Brain microvascular endothelial cell (primary cell): ENCODE measurements around the gene OSBP2.

Experiments used
- DNase-seq: peaks from one replicate; pipeline ENCODE4 v3.0.0-alpha.2; 2020
- H3K27ac ChIP-seq: fragments of 250-450 bp; sonication (Bioruptor Pico); 2 replicates; pipeline ENCODE4 v1.5.1; 2020; ENCODE audit warnings: mild to moderate bottlenecking, moderate library complexity
- H3K27me3 ChIP-seq: fragments of 250-450 bp; sonication (Bioruptor Pico); replicated peaks from 2 replicates; pipeline ENCODE4 v1.5.1; 2020; ENCODE audit warnings: mild to moderate bottlenecking
- H3K36me3 ChIP-seq: fragments of 250-450 bp; sonication (Bioruptor Pico); replicated peaks from 2 replicates; pipeline ENCODE4 v1.5.1; 2020; ENCODE audit warnings: mild to moderate bottlenecking
- H3K4me3 ChIP-seq: 2 replicates; pipeline ENCODE4 v1.5.1; 2011; ENCODE audit warnings: low read depth, mild to moderate bottlenecking, control low read depth, low read length, moderate library complexity
- in situ Hi-C: cut with HindIII; loops from 2 replicates; pipeline ENCODE4 v1.10.0; 2017; ENCODE audit warnings: low sequenced_read_pairs, low pct_ligation_motif_present
- TF ChIP-seq, protein P1 (sequence below): IDR thresholded peaks from 2 replicates; pipeline ENCODE4 v1.5.1; 2011; ENCODE audit warnings: low read depth, mild to moderate bottlenecking, moderate library complexity, low read length, control low read depth, inconsistent platforms; ENCODE audit errors: missing control alignments

OSBP2 gene

GRCh38 chr22:30744224-30744623 lies 49.5 kb downstream of the OSBP2 start:
- in situ Hi-C loops: no loop called here
- no peak for DNase-seq
- Histone ChIP-seq H3K4me3 (no peak overlapping the region), H3K27me3 (no peaks in the 10 kb centered on the region), H3K36me3 (no peaks in the 10 kb centered on the region), H3K27ac (no peak overlapping the region)
- TF ChIP-seq, protein P1, sequence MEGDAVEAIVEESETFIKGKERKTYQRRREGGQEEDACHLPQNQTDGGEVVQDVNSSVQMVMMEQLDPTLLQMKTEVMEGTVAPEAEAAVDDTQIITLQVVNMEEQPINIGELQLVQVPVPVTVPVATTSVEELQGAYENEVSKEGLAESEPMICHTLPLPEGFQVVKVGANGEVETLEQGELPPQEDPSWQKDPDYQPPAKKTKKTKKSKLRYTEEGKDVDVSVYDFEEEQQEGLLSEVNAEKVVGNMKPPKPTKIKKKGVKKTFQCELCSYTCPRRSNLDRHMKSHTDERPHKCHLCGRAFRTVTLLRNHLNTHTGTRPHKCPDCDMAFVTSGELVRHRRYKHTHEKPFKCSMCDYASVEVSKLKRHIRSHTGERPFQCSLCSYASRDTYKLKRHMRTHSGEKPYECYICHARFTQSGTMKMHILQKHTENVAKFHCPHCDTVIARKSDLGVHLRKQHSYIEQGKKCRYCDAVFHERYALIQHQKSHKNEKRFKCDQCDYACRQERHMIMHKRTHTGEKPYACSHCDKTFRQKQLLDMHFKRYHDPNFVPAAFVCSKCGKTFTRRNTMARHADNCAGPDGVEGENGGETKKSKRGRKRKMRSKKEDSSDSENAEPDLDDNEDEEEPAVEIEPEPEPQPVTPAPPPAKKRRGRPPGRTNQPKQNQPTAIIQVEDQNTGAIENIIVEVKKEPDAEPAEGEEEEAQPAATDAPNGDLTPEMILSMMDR: no peak

DNA sequence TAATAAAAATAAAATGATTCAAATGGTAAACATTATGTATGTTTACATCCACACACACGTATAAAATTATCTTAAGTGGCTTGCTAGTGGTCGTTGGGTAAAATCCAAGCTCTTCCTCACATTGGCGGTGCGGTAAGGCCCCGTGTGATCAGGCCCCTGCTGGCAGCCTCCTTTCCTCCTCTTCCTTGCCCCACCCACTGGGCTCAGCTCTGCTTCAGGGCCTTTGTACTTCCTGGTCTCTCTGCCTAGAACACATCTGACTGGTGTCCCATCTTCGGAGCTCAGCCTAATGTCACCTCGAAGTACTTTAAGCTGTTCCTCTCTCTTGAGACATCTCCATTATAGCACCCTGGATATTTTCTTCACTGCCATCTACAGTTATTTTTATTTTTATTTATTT lies 52.8 kb downstream of the OSBP2 start:
- Histone ChIP-seq H3K27ac (no peak overlapping the region), H3K27me3 (no peaks in the 10 kb centered on the region), H3K4me3 (no peak overlapping the region), H3K36me3 (no peaks in the 10 kb centered on the region)
- DNase-seq: no peak
- TF ChIP-seq, protein P1: no peak
- in situ Hi-C loops: no loop called here

DNA sequence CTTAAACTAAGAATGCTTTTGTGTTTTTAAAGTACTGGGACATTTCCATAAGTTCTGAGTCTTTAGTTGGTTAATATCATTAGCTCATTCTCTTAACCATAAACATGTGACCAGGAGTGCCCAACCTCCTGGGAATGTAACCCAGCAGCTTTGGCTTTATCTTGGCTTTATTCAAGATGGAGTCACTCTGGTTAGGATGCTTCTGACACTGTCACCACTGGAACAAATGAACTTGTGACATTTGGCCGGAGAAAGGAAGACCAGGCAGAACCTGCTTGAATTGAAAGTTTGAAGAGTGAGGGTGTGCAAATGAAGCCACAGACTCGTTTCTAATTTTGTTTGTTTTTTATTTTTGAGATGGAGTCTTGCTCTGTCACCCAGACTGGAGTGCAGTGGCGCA lies 54.6 kb downstream of the OSBP2 start:
- no peaks in the 10 kb centered on the region for H3K27me3 ChIP-seq
- in situ Hi-C loops: no loop called here
- no peak overlapping the region for H3K4me3 ChIP-seq
- DNase-seq: no peak
- H3K36me3 ChIP-seq: no peaks in the 10 kb centered on the region
- TF ChIP-seq, protein P1: no peak
- no peak overlapping the region for H3K27ac ChIP-seq

- in situ Hi-C loops: no loop called here
- Histone ChIP-seq H3K27ac (no peak overlapping the region), H3K27me3 (no peaks in the 10 kb centered on the region), H3K36me3 (no peaks in the 10 kb centered on the region), H3K4me3 (no peak overlapping the region)
- TF ChIP-seq, protein P1: no peak
- DNase-seq: no peak
Observed at GRCh38 chr22:30749849-30750248, 55.2 kb downstream of the OSBP2 start.

GRCh38 chr22:30751529-30751928 lies 56.9 kb downstream of the OSBP2 start:
- Histone ChIP-seq H3K27me3 (no peaks in the 10 kb centered on the region), H3K27ac (no peak overlapping the region), H3K4me3 (no peak overlapping the region), H3K36me3 (no peaks in the 10 kb centered on the region)
- no peak for DNase-seq
- TF ChIP-seq, protein P1: no peak
- in situ Hi-C loops: no loop called here

DNA sequence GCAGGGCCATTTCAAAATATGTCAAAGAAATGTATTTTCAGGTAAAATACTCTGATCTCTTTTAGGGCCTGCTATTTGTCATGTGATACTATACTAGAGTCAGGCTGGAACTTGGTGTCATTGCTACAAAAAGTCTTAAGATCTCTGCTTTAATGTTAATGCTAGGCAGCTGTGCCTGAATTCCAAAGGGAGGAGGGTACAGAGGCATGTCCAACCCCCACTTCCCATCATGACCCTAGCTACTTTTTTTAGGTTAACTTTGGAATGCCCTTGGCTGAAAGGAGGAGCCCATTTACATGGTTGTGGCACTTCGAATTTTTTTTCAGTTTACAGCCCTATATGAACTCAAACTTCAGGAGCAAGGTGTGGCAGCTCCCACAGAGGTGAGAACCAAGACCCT lies 58.1 kb downstream of the OSBP2 start:
- H3K27me3 ChIP-seq: no peaks in the 10 kb centered on the region
- in situ Hi-C loops: no loop called here
- no peak for DNase-seq
- H3K27ac ChIP-seq: no peak overlapping the region
- no peaks in the 10 kb centered on the region for H3K36me3 ChIP-seq
- TF ChIP-seq, protein P1: no peak
- H3K4me3 ChIP-seq: no peak overlapping the region
